Measurements from ENCODE around the gene SLC26A9.

The SLC26A9 gene

GRCh38 chr1:205973377-205974232 lies 30.3 kb upstream of the SLC26A9 start:
- DNase-seq (ENCODE audit: low read depth, low spot score) = no peak

- no peak for DNase-seq (ENCODE audit: low read depth, low spot score)
Observed at GRCh38 chr1:205972491-205973168, 29.4 kb upstream of the SLC26A9 start.

- no peak for DNase-seq (ENCODE audit: low read depth, low spot score)
Observed at GRCh38 chr1:205972081-205972480, 28.8 kb upstream of the SLC26A9 start.

- no peak for DNase-seq (ENCODE audit: low read depth, low spot score)
Observed at GRCh38 chr1:205971082-205971481, 27.8 kb upstream of the SLC26A9 start.

GRCh38 chr1:205970486-205970885 lies 27.2 kb upstream of the SLC26A9 start:
- no peak for DNase-seq (ENCODE audit: low read depth, low spot score)

GRCh38 chr1:205969229-205969628 lies 26.0 kb upstream of the SLC26A9 start:
- no peak for DNase-seq (ENCODE audit: low read depth, low spot score)

DNA sequence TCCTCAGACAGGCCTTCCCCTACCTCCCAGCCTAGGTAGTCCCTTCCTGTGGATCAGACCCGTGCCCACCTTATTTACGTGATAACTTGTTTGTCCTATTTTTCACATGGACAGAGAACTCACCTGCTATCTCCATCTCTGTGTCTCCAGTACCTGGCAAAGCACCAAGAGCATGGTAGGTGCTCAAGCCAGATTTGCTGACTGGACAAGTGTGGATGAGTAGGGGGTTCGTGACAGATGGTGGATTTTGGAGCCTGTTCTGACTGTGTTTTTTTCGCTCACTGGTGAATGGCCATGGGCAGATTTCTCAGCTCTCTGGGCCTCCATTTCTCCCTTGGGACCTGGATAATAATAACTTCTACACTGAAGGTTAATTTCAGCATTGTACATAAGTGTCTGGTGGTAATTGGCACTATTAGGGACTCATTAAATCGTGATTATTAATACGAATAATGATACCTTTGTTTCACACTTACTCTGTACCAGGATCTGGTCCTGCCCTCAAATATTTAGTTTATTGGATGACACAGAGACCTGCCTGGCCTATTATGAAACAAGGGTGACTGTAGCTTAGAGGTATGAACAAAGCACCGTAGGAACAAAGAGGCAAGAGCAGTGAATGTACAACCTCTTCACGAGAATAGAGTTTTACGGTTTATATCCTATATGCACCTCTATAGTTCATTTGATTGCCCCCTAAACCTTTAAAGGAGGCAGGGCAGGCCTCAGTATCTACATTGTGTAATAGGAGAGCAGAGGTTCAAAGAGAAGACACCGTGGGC lies 24.5 kb upstream of the SLC26A9 start:
- DNase-seq (ENCODE audit: low read depth, low spot score) = no peak

DNA sequence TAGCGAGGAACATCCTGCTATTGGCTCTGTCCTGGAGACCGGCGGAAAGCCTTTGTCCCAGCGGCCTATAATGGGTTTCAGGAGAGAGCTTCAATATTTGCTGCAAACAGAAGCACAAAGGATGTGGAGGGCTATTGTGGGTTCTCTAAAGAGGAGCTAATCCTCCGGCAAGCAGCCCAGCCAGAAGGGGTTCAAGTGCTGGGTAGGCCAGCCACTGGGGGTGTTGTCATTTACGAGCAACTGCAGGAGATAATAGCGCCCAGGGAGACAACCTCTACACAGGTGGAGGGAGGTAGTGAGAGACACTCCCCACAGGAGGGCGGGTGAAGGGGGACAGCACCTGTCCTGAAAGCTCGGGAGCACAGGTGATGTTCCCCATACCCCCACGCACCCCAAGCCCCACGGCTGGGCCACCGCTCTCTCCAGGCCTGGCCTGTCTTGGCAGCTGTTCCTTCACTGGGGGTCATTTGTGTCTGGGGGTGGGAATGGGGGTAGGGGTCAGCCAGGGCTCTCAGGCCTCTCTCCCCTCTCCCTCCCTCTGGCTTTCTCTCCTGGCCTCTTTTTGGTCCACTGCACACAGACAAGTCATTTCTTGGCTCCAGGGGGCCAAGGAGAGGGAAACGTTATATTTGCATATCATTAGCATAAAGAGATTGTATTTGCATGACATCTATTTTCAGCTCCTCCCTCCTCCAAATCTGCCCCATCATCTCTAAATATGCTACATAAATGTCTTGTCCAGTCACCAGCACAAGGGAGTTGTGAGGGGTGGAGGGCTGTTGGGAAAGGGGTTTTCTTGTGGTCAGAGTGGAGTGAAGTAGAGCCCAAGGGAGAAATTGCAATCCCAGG lies 22.0 kb upstream of the SLC26A9 start:
- no peak for DNase-seq (ENCODE audit: low read depth, low spot score)

- no peak for DNase-seq (ENCODE audit: low read depth, low spot score)
Observed at GRCh38 chr1:205963352-205964155, 20.3 kb upstream of the SLC26A9 start.

- no peak for DNase-seq (ENCODE audit: low read depth, low spot score)
Observed at GRCh38 chr1:205962821-205963221, 19.6 kb upstream of the SLC26A9 start.

GRCh38 chr1:205961991-205962820 lies 18.9 kb upstream of the SLC26A9 start:
- no peak for DNase-seq (ENCODE audit: low read depth, low spot score)

DNA sequence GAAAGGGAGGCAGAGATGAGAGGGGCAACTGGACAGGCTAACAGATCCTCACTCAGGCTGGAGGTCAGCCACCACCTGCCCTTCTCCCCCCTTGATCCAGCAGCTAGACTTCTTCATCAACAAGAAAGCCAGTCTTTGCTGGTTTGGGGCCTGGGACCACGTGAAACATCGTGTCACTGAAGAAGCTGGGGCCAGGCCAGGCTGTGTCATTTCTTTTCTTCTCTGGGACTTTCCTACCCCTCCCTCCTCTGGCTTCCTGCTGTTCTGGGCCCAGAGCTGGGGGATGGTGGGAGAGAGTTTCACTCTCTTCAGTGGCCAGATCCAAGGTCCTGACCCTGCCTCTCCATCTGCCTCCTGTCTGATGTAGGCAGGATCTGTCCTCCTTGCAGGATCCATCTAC lies 18.1 kb upstream of the SLC26A9 start:
- DNase-seq (ENCODE audit: low read depth, low spot score) = no peak

- DNase-seq (ENCODE audit: low read depth, low spot score) = no peak
Observed at GRCh38 chr1:205959789-205960188, 16.5 kb upstream of the SLC26A9 start.

DNA sequence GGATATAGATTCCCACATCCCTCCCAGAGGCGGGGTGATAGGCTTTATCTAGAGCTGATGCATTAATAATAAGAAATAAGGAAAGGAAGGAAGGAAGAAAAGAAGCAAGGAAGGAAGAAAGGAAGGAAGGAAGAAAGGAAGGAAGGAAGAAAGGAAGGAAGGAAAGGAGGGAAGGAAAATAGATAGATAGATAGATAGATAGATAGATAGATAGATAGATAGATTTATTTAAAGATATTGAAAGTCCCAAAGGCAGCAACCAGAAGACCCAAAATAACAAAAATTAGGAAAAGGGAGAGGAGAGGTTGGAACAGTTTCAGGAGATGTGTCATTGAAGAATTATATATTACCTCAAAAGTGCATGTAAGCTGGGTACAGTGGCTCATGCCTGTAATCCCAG lies 12.2 kb upstream of the SLC26A9 start:
- DNase-seq (ENCODE audit: low read depth, low spot score) = no peak

DNA sequence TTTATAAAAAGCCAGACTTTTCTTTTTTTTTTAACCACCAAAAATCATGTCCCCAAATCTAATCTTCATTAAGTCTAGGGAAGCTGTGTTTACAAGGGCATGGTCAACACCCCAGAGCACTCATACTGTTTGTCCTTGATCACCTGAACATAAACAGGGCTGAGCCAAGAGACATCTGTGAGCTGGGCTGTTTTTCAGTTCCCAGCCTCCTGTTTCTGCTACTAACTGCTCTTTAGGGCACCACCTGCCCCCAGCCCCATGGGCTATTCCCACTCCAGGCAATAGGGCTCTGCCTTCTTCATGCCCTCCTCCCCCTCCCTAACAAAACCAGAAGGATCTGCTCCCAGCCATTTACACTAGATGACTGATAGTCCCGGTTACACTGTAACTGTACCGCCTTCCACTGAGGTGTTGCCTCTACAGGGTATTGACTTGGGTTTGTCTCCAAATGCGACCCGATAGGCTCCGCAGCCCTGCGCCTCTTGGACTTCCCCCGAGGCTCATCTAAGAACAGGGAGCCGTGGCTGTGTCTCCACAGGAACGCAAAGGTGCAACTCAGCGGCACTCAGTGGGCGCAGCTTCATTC lies 11.7 kb upstream of the SLC26A9 start:
- no peak for DNase-seq (ENCODE audit: low read depth, low spot score)

- no peak for DNase-seq (ENCODE audit: low read depth, low spot score)
Observed at GRCh38 chr1:205951746-205952145, 8.5 kb upstream of the SLC26A9 start.

GRCh38 chr1:205950826-205951549 lies 7.7 kb upstream of the SLC26A9 start:
- no peak for DNase-seq (ENCODE audit: low read depth, low spot score)

DNA sequence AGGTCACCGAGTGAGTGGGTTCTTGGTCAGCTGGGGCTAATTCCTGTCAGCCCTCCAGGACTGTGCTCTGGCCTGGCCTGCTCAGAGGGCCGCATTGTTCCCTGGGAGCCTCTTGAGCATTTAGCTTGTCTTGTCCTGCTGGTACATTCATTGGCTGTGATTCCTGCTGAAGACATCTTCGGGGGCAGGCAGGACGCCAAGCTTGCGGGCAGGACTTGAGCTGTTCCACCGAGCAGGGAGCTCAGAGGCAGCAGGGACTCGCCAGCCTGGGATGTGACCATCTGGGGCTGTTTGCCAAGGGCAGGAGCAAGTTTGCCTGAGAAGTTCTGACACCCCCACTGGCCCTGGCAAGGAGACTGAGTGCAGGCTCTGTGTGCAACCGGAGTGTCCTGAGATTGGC lies 7.0 kb upstream of the SLC26A9 start:
- no peak for DNase-seq (ENCODE audit: low read depth, low spot score)

DNA sequence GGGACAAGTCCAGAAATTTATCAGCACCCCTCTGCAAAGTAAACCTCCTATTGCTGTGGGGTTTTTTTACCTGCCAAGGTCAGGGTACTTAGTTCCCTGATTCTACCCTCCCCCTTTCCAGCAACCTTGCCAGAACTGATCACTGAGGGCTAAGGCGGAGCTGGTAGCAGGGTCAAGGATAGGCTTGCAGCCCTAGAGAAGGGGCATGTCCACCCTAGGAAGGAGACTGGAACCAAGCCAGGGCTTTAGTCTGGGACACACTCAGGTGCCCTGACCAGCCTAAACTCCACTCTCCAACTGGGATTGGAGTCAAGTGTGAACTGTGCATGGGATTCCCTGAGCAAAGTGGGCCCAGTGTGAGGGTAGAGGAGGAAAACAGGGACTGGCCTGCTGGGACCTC lies 6.5 kb upstream of the SLC26A9 start:
- no peak for DNase-seq (ENCODE audit: low read depth, low spot score)
